HEK293 (cell line): Measurements from ENCODE around the gene CELSR1.

ENCODE experiments used
- CTCF ChIA-PET: fragments of 350-600 bp; formaldehyde crosslinking; extraction: SDS; loops from one replicate; lab custom pipeline; 2021; ENCODE audit warnings: antibody characterized with exemption; lab: Yijun Ruan, JAX
- POLR2A ChIA-PET: fragments of 300-600 bp; formaldehyde crosslinking; extraction: SDS; loops from one replicate; lab custom pipeline; 2020; ENCODE audit warnings: antibody characterized with exemption, inconsistent platforms; lab: Yijun Ruan, JAX
- H3K27ac ChIP-seq: fragments of 200-500 bp; sonication (Bioruptor generic); 2 replicates; pipeline ENCODE4 v1.5.1; 2014; ENCODE audit warnings: low read depth, low read length, control low read depth, inconsistent platforms; ENCODE audit errors: extremely low read depth
- H3K36me3 ChIP-seq, 2 experiments: fragments of 200-500 bp in 1 of 2; sonication (Bioruptor generic) in 1 of 2; 1 replicate in 1 of 2; 2 replicates in 1 of 2; pipeline ENCODE4 v1.5.1; 2014 to 2017; ENCODE audit warnings: inconsistent platforms in 2 of 2, low read length in 2 of 2; ENCODE audit not compliant: control insufficient read depth in 2 of 2, insufficient read depth in 1 of 2
- H3K4me1 ChIP-seq: fragments of 200-500 bp; sonication (Bioruptor generic); 2 replicates; pipeline ENCODE4 v1.5.1; 2014; ENCODE audit warnings: mild to moderate bottlenecking, low read length, inconsistent platforms; ENCODE audit not compliant: control insufficient read depth, insufficient read depth
- H3K4me3 ChIP-seq: 2 replicates; pipeline ENCODE4 v1.5.1; 2011; ENCODE audit warnings: low read depth, mild to moderate bottlenecking, control low read depth, low read length, moderate library complexity
- H3K9me3 ChIP-seq: fragments of 200-500 bp; sonication (Bioruptor generic); 2 replicates; pipeline ENCODE4 v1.5.1; 2014; ENCODE audit warnings: low read depth, low read length, inconsistent platforms; ENCODE audit not compliant: control insufficient read depth, insufficient read depth
- MZF1 ChIP-seq: fragments of 450-650 bp; formaldehyde crosslinking; IDR thresholded peaks from 2 replicates; pipeline ENCODE4 v1.5.1; 2017; ENCODE audit warnings: missing biosample characterization, missing genetic modification characterization, borderline replicate concordance
- OSR2 ChIP-seq: fragments of 450-650 bp; formaldehyde crosslinking; IDR thresholded peaks from 2 replicates; pipeline ENCODE4 v1.5.1; 2016; ENCODE audit warnings: missing biosample characterization, missing genetic modification characterization
- SCRT2 ChIP-seq: fragments of 450-650 bp; formaldehyde crosslinking; IDR thresholded peaks from 2 replicates; pipeline ENCODE4 v1.5.1; 2016; ENCODE audit warnings: missing biosample characterization, missing genetic modification characterization
- ZNF19 ChIP-seq: fragments of 450-650 bp; formaldehyde crosslinking; IDR thresholded peaks from 2 replicates; pipeline ENCODE4; 2016; ENCODE audit warnings: missing biosample characterization, missing genetic modification characterization, low read depth
- ZNF391 ChIP-seq: fragments of 450-650 bp; formaldehyde crosslinking; IDR thresholded peaks from 2 replicates; pipeline ENCODE4 v1.5.1; 2016; ENCODE audit warnings: low read depth, missing biosample characterization, missing genetic modification characterization, borderline replicate concordance
- ZNF529 ChIP-seq: fragments of 450-650 bp; formaldehyde crosslinking; IDR thresholded peaks from 2 replicates; pipeline ENCODE4 v1.5.1; 2017; ENCODE audit warnings: missing genetic modification characterization, missing biosample characterization; ENCODE audit not compliant: insufficient replicate concordance
- ZNF530 ChIP-seq: fragments of 450-650 bp; formaldehyde crosslinking; IDR thresholded peaks from 2 replicates; pipeline ENCODE4 v1.5.1; 2016; ENCODE audit warnings: low read depth, missing biosample characterization, missing genetic modification characterization
- ZNF560 ChIP-seq: fragments of 450-650 bp; formaldehyde crosslinking; IDR thresholded peaks from 2 replicates; pipeline ENCODE4 v1.5.1; 2017; ENCODE audit warnings: missing biosample characterization, missing genetic modification characterization, borderline replicate concordance
- ZNF600 ChIP-seq: fragments of 450-650 bp; formaldehyde crosslinking; IDR thresholded peaks from 2 replicates; pipeline ENCODE4 v1.5.1; 2016; ENCODE audit warnings: missing biosample characterization, missing genetic modification characterization
- ZNF785 ChIP-seq: fragments of 450-650 bp; formaldehyde crosslinking; IDR thresholded peaks from 2 replicates; pipeline ENCODE4 v1.5.1; 2016; ENCODE audit warnings: missing biosample characterization, missing genetic modification characterization
- TF ChIP-seq, protein P1 (sequence below): fragments of 450-650 bp; formaldehyde crosslinking; IDR thresholded peaks from 2 replicates; pipeline ENCODE4 v1.5.1; 2016; ENCODE audit warnings: missing biosample characterization, missing genetic modification characterization
- TF ChIP-seq, protein P2 (sequence below): fragments of 450-650 bp; formaldehyde crosslinking; IDR thresholded peaks from 2 replicates; pipeline ENCODE4 v1.5.1; 2016; ENCODE audit warnings: missing biosample characterization, missing genetic modification characterization, borderline replicate concordance
- TF ChIP-seq, protein P3 (sequence below): fragments of 450-650 bp; IDR thresholded peaks from 2 replicates; pipeline ENCODE4 v1.5.1; 2018; ENCODE audit warnings: missing biosample characterization, missing genetic modification characterization

CELSR1 gene

DNA sequence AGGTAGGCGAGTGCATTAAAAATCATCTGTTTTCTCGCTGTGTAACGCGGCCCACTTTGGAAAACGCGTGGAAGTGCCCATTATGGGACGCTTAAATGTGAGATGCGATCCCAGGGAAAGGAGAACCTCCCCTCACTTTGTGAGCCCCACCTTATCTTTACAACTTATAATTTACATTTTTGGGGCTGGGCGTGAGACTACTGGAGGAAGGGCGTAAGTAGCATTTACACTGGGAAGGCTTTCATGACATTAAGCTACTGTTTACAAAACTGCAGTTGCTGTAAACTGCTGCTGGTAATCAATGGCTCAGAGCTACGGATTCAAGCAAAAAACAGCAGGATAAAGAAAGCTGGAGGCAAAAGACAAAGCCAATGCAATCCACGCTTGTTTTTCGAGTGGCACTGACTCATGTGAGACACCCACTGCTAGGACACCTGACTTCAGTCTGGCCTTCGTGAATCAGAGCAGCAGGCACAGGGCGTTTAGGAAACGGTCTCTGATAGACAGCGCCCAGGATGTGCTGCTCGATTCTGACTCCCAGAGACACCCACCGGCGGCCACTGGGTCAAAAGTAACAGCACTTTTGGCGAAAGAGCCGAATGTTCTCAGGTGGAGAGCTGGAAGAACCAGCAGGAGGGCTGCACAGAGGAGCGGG lies 123.6 kb downstream of the CELSR1 start:
- Histone ChIP-seq H3K4me3 (no peak overlapping the region), H3K9me3 (no peaks in the 10 kb centered on the region), H3K36me3 (peaks cover 0 to 15% of the 10 kb centered on the region in 2 experiments; a peak in 1 of 3 replicates), H3K27ac (no peak overlapping the region), H3K4me1 (no peaks in the 10 kb centered on the region)
- POLR2A ChIA-PET, result no interaction called here
- CTCF ChIA-PET, result no interaction called here
- TF ChIP-seq ZNF785 (tag by site-specific recombination), result no peak
- TF ChIP-seq ZNF391 (tag by site-specific recombination), result no peak
- no peak for TF ChIP-seq MZF1 (tag by site-specific recombination)
- TF ChIP-seq, protein P1, sequence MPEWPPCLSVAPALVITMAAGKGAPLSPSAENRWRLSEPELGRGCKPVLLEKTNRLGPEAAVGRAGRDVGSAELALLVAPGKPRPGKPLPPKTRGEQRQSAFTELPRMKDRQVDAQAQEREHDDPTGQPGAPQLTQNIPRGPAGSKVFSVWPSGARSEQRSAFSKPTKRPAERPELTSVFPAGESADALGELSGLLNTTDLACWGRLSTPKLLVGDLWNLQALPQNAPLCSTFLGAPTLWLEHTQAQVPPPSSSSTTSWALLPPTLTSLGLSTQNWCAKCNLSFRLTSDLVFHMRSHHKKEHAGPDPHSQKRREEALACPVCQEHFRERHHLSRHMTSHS, result no peak
- TF ChIP-seq SCRT2 (tag by site-specific recombination), result peak; percentile 80

DNA sequence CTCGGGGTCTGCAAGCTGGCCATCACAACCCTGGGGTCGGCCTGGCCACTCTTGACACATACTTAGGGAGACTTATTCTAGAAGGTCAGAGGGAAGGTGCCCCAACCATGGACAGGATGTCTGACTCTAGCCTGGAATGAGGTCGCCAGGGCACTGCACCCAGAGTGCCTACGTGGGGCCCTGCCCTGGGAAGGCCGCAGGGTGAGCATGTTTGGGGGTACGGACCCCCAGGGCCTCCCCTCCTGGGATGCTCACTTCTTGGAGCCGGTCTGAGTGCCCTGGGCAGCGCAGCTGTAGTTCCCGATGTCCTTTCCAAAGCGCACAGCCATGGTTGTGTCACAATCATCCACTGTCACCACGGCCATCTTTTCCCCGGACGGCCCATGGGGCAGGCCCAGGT lies 126.1 kb downstream of the CELSR1 start:
- POLR2A ChIA-PET, result no interaction called here

More for the DNA sequence above, 126.1 kb downstream of the CELSR1 start:
- CTCF ChIA-PET, result no interaction called here
- TF ChIP-seq, protein P2, sequence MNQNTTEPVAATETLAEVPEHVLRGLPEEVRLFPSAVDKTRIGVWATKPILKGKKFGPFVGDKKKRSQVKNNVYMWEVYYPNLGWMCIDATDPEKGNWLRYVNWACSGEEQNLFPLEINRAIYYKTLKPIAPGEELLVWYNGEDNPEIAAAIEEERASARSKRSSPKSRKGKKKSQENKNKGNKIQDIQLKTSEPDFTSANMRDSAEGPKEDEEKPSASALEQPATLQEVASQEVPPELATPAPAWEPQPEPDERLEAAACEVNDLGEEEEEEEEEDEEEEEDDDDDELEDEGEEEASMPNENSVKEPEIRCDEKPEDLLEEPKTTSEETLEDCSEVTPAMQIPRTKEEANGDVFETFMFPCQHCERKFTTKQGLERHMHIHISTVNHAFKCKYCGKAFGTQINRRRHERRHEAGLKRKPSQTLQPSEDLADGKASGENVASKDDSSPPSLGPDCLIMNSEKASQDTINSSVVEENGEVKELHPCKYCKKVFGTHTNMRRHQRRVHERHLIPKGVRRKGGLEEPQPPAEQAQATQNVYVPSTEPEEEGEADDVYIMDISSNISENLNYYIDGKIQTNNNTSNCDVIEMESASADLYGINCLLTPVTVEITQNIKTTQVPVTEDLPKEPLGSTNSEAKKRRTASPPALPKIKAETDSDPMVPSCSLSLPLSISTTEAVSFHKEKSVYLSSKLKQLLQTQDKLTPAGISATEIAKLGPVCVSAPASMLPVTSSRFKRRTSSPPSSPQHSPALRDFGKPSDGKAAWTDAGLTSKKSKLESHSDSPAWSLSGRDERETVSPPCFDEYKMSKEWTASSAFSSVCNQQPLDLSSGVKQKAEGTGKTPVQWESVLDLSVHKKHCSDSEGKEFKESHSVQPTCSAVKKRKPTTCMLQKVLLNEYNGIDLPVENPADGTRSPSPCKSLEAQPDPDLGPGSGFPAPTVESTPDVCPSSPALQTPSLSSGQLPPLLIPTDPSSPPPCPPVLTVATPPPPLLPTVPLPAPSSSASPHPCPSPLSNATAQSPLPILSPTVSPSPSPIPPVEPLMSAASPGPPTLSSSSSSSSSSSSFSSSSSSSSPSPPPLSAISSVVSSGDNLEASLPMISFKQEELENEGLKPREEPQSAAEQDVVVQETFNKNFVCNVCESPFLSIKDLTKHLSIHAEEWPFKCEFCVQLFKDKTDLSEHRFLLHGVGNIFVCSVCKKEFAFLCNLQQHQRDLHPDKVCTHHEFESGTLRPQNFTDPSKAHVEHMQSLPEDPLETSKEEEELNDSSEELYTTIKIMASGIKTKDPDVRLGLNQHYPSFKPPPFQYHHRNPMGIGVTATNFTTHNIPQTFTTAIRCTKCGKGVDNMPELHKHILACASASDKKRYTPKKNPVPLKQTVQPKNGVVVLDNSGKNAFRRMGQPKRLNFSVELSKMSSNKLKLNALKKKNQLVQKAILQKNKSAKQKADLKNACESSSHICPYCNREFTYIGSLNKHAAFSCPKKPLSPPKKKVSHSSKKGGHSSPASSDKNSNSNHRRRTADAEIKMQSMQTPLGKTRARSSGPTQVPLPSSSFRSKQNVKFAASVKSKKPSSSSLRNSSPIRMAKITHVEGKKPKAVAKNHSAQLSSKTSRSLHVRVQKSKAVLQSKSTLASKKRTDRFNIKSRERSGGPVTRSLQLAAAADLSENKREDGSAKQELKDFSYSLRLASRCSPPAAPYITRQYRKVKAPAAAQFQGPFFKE (tag by site-specific recombination), result no peak
- TF ChIP-seq ZNF530 (no peak), ZNF19 (tag by site-specific recombination) (no peak), OSR2 (tag by site-specific recombination) (no peak), ZNF560 (no peak), ZNF600 (tag by site-specific recombination) (no peak), ZNF529 (tag by site-specific recombination) (no peak)
- TF ChIP-seq, protein P3, sequence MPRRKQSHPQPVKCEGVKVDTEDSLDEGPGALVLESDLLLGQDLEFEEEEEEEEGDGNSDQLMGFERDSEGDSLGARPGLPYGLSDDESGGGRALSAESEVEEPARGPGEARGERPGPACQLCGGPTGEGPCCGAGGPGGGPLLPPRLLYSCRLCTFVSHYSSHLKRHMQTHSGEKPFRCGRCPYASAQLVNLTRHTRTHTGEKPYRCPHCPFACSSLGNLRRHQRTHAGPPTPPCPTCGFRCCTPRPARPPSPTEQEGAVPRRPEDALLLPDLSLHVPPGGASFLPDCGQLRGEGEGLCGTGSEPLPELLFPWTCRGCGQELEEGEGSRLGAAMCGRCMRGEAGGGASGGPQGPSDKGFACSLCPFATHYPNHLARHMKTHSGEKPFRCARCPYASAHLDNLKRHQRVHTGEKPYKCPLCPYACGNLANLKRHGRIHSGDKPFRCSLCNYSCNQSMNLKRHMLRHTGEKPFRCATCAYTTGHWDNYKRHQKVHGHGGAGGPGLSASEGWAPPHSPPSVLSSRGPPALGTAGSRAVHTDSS, result no peak
- H3K36me3 ChIP-seq, result peaks cover 0 to 15% of the 10 kb centered on the region in 2 experiments; a peak in 1 of 3 replicates
- H3K4me1 ChIP-seq, result no peaks in the 10 kb centered on the region
- H3K9me3 ChIP-seq, result no peaks in the 10 kb centered on the region
- H3K27ac ChIP-seq, result no peak overlapping the region
- no peak overlapping the region for H3K4me3 ChIP-seq
